Sigmoid colon (tissue), 4 donors: ENCODE data around the gene KDM1B.

Experiments used
- EP300 ChIP-seq, 4 donors: sonication (generic); formaldehyde crosslinking; IDR thresholded peaks; one replicate each; pipeline ENCODE4 v1.6.1; 2017; ENCODE audit warnings: antibody characterized with exemption in 4 of 4
- POLR2A ChIP-seq, 2 donors: fragments of 450-650 bp; IDR thresholded peaks; one replicate each; pipeline ENCODE4 v1.6.1; 2016; ENCODE audit warnings: antibody characterized with exemption in 2 of 2, mild to moderate bottlenecking in 2 of 2, moderate library complexity in 2 of 2
- POLR2AphosphoS5 ChIP-seq, 4 donors: sonication (generic); formaldehyde crosslinking; IDR thresholded peaks; one replicate each; pipeline ENCODE4 v1.6.1; 2017; ENCODE audit warnings: antibody characterized with exemption in 4 of 4
- TF ChIP-seq, protein P1 (sequence below), 4 experiments: fragments of 450-650 bp in 3 of 4; fragments of 200-600 bp in 1 of 4; IDR thresholded peaks; one replicate each; pipeline ENCODE4 v1.5.1; 2016 to 2019; ENCODE audit warnings: antibody characterized with exemption in 4 of 4, mild to moderate bottlenecking in 3 of 4, moderate library complexity in 2 of 4

DNA sequence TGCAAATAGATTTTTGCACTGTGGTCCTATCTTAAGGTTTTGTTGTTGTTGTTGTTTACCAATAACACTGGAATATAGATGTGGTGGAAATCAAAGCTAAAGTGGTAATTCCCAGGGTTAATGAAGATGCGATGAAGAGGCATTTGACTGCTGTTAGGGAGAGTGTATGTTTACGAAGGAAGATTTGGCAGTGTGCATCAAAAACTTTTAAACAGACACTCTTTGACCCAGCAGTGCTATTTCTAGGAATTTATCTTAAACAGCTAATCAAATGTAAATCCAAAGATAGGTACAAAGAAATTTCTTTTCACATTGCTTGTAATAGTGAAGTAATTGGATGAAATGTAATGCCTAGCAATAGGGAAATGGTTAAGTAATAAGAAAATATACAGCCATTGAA lies 34.0 kb downstream of the KDM1B start:
- TF ChIP-seq, protein P1, sequence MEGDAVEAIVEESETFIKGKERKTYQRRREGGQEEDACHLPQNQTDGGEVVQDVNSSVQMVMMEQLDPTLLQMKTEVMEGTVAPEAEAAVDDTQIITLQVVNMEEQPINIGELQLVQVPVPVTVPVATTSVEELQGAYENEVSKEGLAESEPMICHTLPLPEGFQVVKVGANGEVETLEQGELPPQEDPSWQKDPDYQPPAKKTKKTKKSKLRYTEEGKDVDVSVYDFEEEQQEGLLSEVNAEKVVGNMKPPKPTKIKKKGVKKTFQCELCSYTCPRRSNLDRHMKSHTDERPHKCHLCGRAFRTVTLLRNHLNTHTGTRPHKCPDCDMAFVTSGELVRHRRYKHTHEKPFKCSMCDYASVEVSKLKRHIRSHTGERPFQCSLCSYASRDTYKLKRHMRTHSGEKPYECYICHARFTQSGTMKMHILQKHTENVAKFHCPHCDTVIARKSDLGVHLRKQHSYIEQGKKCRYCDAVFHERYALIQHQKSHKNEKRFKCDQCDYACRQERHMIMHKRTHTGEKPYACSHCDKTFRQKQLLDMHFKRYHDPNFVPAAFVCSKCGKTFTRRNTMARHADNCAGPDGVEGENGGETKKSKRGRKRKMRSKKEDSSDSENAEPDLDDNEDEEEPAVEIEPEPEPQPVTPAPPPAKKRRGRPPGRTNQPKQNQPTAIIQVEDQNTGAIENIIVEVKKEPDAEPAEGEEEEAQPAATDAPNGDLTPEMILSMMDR (IDR thresholded peaks at IDR 0.05): no peak
- TF ChIP-seq POLR2AphosphoS5 (IDR thresholded peaks at IDR 0.05) (no peak), POLR2A (IDR thresholded peaks at IDR 0.05) (no peak), EP300 (IDR thresholded peaks at IDR 0.05) (no peak)
